OCI-M2 (cell line): ENCODE measurements around the gene SMC1B.

Source experiments
- DNase-seq: peaks from one replicate; lab custom pipeline; 2025; ENCODE audit not compliant: unreplicated experiment; lab: John Stamatoyannopoulos, UW

Gene SMC1B

DNA sequence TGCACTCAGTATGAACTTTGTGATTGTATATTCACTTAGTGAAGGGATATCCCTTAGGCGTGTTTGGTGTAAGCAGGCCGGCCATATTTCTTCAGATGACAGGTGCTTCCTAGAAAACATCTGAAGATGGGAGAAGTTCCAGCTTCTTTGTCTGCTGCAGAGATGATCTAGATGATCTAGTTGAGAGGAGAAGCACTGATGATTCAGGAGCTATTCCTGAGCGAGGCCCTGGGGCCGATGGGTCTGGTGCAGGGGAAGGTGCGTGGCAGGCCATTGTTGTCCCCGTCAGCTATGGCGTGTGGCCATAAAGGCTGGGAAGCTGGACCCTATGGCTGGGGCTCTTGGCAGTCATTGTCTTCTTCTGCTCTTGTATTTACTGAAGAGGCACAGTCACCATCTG is 89.7 kb downstream of the SMC1B start:
- DNase-seq = no peak

DNA sequence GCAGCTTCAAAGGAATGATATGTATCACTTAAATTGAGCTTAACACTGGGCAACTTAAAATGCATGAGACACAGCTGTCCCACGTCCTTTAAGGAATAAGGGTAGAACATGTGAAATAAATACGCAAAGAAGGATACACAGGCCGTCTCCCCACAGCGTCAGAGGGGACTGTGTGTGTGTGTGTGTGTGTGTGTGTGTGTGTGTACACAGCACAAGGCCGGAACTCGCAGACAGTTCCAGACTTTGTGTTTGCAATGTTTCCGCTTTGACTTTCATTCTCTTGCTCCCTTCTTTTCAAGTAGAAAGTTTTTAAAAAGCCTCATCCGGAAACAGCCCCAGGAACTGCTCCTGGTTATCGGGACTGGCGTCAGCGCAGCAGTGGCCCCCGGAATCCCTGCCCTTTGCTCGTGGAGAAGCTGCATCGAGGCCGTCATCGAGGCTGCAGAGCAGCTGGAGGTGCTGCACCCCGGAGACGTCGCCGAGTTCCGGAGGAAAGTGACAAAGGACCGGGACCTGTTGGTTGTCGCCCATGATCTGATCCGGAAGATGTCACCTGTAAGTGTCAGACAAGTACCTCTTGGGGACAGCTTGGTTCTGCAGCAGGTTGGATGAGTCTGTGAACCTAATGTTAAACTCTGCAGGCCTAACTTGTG is 90.4 kb downstream of the SMC1B start:
- DNase-seq = no peak

DNA sequence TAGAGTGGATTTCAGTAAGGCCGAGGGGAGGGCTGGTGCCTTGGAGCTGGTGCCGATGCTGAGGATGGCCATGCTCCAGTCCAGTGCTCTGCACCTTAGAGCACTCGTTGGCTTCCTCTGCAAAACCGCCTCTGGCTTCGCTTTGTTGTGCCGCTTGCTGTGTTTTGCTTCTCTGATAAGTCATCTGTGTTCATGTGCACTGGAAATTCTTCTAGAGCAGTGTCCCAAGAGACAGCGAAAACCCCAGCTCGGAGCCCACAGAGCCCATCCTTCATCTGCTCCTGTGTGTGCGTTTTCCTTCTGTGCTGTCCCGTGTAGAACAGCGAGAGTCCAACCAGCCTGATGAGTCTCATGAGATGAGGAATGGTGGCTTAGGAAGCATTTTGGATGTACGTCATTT is 91.6 kb downstream of the SMC1B start:
- DNase-seq = no peak

DNA sequence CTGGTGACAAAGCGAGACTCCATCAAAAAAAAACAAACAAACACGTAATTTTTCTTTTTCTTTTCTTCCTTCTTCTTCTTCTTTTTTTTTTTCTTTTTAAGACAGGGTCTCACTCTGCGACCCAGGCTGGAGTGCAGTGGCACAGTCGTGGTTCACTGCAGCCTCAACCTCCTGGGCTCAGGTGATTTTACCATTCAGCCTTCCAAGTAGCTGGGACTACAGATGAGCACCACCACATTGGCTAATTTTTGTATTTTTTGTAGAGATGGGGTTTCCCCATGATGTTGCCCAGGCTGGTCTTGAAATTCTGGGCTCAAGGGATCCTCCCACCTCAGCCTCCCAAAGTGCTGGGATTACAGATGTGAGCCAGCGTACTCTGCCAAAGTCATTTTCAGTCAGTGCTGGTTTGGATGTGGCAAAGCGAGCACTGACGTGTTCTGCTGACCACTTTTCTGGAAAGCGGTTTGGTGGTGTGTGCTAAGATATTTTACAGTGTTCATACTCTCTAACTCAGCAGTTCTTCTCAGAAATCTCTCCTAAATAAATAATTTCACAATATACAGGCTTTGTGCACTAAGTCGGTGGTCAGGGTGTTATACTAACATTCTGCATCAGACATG is 92.9 kb downstream of the SMC1B start:
- DNase-seq = no peak

DNA sequence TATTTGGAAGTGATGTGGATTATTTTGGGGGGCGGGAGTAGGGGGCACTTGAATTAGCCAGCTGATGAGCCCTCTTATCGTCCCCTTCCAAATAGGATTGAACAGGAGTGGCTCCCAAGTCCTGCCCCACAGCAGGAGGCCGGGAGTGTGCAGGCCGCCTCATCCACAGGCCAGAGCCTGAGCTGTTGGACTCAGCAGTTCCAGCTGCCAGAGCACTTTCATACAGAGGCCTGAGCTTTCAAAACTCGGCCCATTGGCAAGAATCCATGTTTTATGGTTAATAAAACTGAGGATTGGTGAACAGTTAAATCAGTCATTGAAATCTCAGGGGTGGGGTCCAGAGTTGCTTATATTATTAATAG is 94.1 kb downstream of the SMC1B start:
- DNase-seq = no peak

DNA sequence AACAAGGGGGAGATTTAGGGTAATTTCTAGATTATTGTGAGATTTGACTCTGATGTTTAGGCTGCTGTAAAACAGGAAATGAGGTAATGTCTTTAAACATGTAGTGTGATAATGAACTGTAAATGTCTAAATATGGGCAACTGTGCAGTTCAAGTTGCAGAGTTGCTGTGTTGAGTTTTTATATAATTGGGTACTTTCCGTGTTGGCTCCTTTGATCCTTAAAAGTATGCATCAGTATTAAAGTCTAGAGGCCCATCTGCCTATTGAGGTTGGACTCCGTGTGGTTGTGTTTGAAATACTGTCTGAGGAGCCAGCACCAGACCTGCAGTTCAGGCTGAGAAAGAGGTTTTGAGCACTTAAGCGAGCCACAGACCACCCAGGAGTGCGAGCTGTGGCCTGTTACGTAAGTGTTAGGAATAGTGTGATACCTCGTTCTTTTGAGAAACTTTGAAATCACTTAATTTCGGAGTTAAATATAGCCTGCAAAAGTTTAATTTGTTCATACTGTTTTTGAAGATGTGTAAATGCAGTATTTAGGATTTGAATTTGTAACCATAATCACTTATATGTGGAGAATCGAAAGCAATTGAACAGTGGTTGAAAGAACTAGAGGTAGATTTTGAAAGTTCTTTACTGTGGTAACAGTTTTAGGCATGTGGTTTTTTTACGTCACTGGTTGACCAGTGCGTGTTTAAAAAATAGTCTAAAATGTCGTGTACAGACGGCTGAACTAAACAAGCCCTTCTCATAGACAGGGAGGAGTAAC is 94.7 kb downstream of the SMC1B start:
- no peak for DNase-seq

DNA sequence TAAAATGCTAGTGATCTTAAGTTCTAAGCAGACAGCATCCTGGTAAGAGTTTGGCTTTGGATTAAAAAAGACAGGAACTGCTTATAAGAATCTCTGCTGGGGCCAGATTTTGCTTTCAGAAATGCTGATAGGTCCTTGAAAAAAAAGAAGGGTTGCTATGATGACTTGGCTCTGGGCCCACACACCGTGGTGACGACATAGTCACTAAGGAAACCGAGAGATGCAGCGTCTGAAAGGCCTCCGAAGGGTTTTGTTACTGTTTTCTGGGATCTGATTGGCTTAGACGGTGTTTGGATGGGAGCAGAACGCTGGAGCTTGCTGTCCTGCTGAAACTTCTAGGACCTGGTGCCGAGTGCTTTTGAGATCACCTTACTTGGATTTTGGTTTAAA is 95.2 kb downstream of the SMC1B start:
- no peak for DNase-seq

DNA sequence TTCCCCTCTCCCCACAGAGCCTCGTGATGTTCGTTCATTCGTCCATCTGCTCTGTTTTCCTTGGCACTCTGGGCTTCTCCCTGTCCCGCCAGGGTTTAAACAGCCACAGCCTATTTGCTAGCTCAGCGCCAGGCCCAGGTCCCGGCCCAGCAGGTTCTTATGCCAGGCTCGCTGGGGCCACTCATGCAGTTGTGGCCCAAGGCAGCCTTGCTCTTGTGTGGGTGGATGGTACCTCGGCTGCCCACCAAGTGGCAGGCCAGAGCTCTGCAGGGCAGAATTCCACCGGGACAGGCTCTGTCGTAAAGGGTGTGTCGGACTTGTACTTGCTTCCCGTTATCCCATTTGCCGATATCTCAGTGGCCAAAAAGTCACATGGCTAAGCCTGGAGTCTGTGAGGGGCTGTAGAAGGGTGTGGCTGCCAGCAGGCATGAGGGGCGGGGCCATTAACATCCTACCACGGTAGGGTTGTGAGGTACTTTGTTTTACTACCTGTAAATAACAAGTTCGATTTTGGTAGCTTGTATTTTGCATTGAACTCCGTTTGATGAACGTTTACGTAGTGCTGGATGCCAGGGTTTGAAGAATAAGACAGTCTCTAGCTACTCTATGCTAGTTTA is 95.7 kb downstream of the SMC1B start:
- no peak for DNase-seq

DNA sequence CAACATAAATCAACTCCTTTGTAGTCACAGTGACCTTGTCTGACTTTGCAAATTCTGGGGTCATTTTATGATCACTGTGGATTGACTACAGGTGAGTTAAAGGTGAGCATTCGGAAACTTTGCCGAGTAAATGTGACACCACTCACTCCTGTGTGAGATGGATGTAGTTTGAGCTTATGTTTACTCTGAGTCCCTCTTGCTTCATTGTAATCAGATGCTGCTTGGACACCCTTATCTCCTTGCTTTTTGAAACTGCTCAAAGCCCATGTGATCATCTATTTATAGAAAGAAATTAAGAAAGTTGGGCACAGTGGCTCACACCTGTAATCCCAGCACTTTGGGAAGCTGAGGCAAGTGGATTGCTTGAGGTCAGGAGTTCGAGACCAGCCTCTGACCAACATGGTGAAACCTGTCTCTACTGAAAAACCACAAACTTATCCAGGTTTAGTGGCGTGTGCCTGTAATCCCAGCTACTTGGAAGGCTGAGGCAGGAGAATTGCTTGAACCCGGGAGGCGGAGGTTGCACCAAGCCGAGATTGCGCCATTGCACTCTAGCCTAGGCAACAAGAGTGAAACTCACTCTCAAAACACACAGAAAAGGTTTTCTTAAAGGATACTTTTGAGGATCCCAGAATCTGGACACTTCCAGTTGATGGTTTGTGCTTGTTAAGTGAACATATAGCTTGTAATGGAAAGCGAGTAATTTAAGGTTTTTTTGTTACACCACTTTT is 96.4 kb downstream of the SMC1B start:
- DNase-seq = no peak

DNA sequence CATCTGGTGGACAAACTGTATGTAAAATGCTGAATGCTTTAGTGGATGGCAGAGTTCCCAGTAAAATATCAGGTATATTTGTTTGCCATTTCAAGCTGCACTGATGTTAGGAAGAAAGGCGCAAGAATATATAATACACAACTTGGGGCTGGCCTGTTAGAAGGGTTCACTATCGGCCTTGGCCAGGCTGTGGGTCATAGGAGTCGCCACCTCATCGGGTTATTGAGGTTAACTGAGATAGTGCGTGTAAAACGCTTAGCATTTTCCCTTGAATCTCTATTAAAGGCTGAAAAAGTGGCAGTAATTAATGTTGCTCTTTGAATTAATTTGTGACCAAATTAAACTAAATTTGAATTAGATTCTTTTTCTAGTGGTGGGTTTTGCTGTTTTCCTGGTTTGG is 98.6 kb downstream of the SMC1B start:
- DNase-seq = no peak

DNA sequence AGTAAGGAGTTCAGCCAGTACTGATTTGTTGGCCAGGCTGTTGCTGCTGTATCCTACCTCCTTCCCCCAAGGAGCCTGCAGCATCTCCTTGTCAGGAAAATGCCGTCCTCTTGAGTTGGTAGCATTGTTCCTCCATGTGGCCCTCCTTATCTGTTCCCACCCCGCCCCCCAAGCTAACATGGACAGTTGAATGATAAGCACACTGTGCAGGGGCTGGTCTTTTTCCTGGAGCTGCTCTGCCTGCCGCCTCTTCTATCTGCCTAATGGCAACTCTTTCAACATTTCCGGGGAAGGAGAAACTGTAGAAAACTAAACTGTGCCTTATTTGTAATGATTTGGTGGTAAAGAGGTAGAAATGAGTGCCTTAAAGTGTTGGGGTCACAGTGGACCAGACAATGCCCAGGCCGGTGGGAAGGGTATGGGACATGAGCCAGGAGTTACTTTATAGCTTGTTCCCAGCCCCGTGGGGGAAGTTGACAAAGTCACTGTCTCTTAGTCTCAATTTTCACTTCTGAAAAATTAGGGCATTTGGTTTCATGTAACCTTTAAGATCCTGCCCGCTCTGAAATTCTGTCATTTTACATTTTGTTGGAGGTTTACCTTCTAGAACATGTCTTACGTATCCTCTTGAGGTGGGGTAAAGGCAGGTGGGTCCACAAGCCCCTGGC is 99.2 kb downstream of the SMC1B start:
- DNase-seq = peak; percentile 36

DNA sequence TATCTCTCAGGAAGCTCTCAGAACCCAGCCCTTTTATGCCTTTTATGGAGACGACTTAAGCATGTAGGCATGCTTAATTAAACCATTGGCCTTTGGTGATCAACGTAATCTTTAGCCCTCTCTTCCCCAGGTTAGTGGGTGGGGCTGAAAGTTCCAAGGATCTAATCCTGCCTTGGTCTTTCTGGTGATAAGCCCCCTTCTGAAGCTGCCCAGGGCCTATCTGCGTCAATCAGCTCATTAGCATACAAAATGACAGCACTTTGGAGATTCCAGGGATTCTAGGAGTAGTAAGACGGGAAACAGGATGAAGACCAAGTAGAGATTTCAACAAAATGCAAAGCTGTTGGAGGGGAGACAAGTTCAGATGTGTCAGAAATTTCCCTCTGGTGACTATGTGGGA is 100.5 kb downstream of the SMC1B start:
- DNase-seq = no peak

DNA sequence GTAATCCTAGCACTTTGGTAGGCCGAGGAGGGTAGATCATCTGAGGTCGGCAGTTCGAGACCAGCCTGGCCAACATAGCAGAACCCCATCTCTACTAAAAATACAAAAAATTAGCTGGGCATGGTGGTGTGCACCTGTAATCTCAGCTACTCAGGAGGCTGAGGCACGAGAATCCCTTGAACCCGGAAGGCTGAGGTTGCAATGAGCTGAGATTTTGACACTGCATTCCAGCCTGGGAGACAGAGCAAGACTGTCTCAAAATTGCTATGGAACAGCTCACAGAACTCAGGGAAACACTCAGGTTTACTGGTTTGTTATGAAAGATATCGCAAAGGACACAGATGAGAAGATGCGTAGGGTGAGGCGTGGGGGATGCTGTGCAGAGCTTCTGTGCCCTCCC is 101.0 kb downstream of the SMC1B start:
- DNase-seq = no peak

DNA sequence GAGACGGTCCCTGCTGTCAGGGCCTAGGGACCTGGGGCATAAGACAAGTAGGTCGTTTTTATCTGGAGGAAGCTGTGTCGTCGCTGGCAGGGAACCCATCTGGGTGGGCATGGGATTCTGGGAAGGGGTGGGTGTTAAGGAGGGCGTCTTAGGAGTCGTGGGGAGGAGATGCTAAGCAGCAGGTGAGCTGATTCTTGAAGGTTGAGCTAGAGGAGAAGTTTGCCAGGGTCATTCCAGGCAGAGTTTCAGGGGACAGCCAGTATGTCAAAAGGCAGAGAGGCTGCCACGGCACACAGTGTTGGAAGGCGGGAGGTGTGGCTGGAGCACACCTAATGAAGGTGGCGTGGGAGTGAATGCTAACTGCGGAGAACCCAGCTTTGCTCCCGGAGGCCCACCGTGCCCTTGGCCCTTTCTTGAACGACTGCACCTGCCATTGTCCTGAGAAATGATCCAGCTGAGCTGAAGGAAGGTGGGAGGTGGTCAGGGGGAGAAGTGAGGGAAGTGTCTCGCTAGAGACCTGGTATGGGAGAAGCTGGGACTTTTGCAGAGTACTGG is 102.3 kb downstream of the SMC1B start:
- no peak for DNase-seq

DNA sequence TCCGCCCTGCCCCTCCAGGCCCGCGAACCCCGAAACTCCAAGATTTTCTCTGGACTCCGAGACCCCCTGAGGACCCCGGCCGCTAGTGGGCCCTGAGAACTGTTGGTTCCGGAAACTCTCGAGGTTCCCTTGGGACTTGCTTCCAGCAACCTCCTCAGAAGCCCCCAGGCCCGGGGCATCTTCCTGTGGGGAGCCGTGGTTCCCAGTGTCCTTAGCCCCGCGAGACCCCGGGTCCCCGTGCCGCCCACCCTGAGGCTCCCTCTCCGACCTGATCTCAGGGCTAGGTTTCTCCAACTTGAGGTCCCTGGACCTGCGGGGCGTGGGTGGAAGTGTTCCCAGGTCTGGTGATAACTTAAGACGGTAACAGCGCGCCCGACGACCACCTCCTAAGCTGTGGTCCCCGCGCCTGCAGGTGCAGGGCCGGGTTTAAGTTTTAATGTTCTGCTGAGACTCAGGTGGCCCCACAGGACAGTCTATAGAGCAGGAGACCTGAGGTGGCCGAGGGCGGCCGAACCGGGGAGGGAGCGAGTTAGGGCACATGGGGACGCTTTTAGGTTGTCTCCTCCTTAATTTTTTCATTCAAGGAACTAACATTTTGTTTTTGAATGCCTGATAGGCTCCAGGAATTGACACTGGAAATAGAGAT is 102.9 kb downstream of the SMC1B start:
- DNase-seq = no peak

DNA sequence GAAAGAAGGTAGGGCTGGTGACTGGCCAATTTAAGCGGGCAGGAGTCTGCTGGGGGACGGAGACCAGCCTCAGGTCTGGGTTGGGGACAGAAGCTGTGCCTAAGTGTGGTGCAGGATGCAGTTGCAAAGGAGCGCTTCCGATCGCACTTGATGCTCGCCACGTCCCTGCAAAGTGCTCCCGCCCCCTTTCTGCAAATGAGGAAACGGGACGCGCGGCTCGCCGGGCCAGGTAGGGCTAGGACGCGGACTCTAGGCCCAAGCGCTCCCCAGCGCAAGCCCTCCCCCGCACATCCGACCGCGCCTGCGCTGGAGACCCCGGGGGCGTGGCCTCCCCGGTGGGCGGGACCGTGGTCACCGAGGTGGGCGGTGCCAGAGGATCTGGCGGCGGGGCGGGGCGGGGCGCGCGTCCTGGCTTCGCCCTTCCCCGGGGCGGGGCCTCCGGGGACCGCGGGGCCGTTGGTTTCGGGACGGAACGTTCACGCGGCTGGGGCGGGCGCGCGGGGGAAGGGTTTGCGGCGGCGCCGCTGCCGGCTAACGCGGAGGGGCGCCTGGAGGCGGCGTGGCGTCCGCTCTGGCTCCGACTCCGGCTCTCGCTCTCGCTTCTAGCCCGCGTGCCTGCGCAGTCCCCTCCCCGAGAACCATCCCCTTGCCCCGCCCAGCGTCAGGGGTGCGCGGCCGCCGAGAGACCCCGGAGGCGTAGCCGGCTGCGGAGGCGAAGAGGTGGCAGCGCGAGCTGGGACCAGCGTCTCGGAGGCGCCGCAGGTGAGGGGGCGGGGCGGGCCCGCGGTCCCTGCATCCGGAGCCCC is 103.8 kb downstream of the SMC1B start, which contains the start of gene FAM118A:
Gene FAM118A (plus strand): TSS at position 513 of the 806 bp plus-strand sequence. CDS start 12,446 bp downstream, outside the sequence.
- DNase-seq = no peak

DNA sequence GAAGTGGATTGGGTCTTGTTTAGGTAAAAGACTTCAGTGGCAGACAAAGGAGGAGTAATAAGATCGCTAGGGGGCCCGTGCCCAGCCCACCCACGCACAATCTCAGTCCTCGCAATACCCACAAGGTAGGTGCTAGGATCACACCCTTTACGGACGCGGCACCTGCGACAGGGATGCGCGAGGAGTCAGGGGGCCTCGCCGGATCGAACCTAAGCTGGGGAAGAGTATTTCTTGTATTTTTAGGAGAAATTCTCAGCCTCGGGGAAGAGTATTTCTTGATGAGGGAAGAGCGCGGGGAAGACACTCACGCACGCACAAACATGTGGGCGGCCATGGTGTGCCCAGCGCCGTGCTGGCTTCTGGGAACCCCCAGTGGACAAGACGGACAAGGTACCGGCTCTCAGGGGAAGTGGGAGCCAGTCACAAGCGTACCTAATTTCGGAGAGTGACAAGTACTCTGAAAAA is 104.4 kb downstream of the SMC1B start:
- no peak for DNase-seq

DNA sequence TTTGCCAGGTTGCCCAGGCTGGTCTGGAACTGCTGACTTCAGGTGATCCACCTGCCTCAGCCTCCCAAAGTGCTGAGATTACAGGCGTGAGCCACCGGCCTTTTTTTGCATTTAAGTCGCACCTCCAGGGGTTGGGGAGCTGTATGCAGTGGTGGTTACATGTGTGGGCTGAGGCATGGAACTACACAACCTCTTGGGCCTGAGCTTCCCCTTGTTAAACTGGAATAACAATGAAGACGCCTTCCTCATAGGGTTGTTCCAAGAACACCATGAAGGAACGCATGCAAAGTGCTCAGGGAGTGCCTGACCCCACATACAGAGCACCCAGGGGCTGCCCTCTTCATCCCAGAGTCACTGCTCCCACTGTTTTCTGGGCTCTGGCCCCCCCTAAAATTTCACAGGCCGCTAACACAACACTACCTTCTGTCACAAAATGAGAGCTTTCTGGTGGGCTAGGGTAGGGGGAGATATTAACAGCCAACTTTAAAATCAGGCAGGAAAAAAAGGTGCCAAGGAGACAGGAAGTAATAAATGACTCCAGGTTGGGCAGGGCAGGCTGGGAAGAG is 104.9 kb downstream of the SMC1B start:
- no peak for DNase-seq

DNA sequence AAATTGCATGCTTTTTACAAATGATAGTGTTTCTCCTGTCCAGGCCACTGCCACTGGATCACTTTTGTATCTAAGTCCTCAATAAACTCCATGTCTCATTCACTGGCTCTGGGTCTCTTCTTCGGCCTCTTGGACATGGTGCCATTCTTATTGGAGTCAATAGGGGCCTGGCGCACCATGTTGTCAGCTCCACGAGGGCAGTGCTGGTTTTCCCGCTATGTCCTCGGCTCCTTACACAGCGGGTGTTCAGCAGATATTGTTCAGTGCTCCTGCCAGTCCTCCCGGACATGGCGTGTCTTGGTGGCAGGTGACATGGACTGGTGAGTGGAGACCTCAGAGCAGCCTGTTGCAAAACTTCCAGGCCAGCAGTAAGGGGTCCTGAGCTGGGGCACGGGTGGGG is 107.3 kb downstream of the SMC1B start:
- DNase-seq = no peak
